CD8-positive, alpha-beta memory T cell (primary cell): ENCODE data around the gene TRA2B. TPM values are rescaled to one million over a fixed set of nuclear protein-coding genes. Genes with fewer than 3 reads are reported as not detected.

Experiments
- CTCF ChIA-PET: fragments of 350-600 bp; sonication (Branson Sonifier 250); formaldehyde crosslinking; loops from one replicate; lab custom pipeline; 2021; ENCODE audit warnings: antibody characterized with exemption; lab: Charles Lee
- POLR2A ChIA-PET: fragments of 350-600 bp; sonication (Branson Sonifier 250); formaldehyde crosslinking; loops from one replicate; lab custom pipeline; 2021; ENCODE audit warnings: antibody characterized with exemption; lab: Charles Lee
- DNase-seq, 5 donors: peaks; one replicate each; pipeline versions ENCODE4 v3.0.0 to v3.0.0-alpha.2; 2020 to 2022; ENCODE audit warnings: mixed read lengths in 1 of 5
- H3K27ac ChIP-seq: one replicate; pipeline ENCODE4 v1.7.0; 2013; ENCODE audit warnings: low read depth, mild to moderate bottlenecking, low read length, moderate library complexity
- H3K27me3 ChIP-seq: 2 replicates; pipeline ENCODE4 v1.7.0; 2013; ENCODE audit warnings: low read length, mild to moderate bottlenecking; ENCODE audit not compliant: insufficient read depth, poor library complexity, severe bottlenecking
- H3K36me3 ChIP-seq: 2 replicates; pipeline ENCODE4 v1.7.0; 2013; ENCODE audit warnings: mild to moderate bottlenecking, low read length, moderate library complexity; ENCODE audit not compliant: insufficient read depth
- H3K4me1 ChIP-seq: 2 replicates; pipeline ENCODE4 v1.7.0; 2013; ENCODE audit warnings: mild to moderate bottlenecking, low read length, moderate library complexity; ENCODE audit not compliant: insufficient read depth
- H3K4me3 ChIP-seq: 2 replicates; pipeline ENCODE4 v1.7.0; 2013; ENCODE audit warnings: mild to moderate bottlenecking, low read length
- H3K9me3 ChIP-seq: 2 replicates; pipeline ENCODE4 v1.7.0; 2013; ENCODE audit warnings: mild to moderate bottlenecking, low read length
- H3K27ac Mint-ChIP-seq, 8 donors: one replicate each; pipeline ENCODE4 v1.8.0; 2020 to 2021; ENCODE audit warnings: mixed read lengths in 8 of 8, mild to moderate bottlenecking in 6 of 8, inconsistent platforms in 3 of 8, moderate library complexity in 3 of 8
- H3K27me3 Mint-ChIP-seq, 2 donors: one replicate each; pipeline ENCODE4 v1.8.0; 2020 to 2021; ENCODE audit warnings: mixed read lengths in 2 of 2, mild to moderate bottlenecking in 1 of 2, moderate library complexity in 1 of 2
- H3K36me3 Mint-ChIP-seq, 3 donors: one replicate each; pipeline ENCODE4 v1.8.0; 2020 to 2021; ENCODE audit warnings: mixed read lengths in 3 of 3, inconsistent platforms in 1 of 3, mild to moderate bottlenecking in 1 of 3
- H3K4me1 Mint-ChIP-seq, 3 donors: one replicate each; pipeline ENCODE4 v1.8.0; 2020 to 2021; ENCODE audit warnings: mixed read lengths in 3 of 3, inconsistent platforms in 1 of 3, mild to moderate bottlenecking in 1 of 3
- H3K4me3 Mint-ChIP-seq, 7 donors: one replicate each; pipeline ENCODE4 v1.8.0; 2020 to 2021; ENCODE audit warnings: mixed read lengths in 7 of 7, mild to moderate bottlenecking in 6 of 7, moderate library complexity in 4 of 7, inconsistent platforms in 2 of 7
- H3K9me3 Mint-ChIP-seq, 5 donors: one replicate each; pipeline ENCODE4 v1.8.0; 2020 to 2022; ENCODE audit warnings: mixed read lengths in 5 of 5, mild to moderate bottlenecking in 3 of 5, moderate library complexity in 2 of 5, inconsistent platforms in 1 of 5
- polyA plus RNA-seq: library from polyadenylated mRNA; unstranded; fragments of 300-500 nt; fragmentation: Illumina TruSeq; gene quantifications from one replicate; pipeline ENCODE4 v1.2.3, GENCODE V29; 2021
- total RNA-seq, 2 experiments: library from RNA; stranded (reverse); gene quantifications; one replicate each; pipeline ENCODE4 v1.2.3, GENCODE V29; 2021

The TRA2B gene
- total and polyA plus RNA-seq, 3 experiments from 2014 or later: 181 to 324 (median 305) TPM

- ChIA-PET POLR2A (no interaction called here), CTCF (no interaction called here)
- Mint-ChIP-seq H3K9me3 (no peaks in the 10 kb centered on the region), H3K27ac (no peak overlapping the region), H3K36me3 (no peaks in the 10 kb centered on the region), H3K27me3 (peaks cover 13 to 23% of the 10 kb centered on the region in 2 donors), H3K4me3 (no peak overlapping the region), H3K4me1 (no peaks in the 10 kb centered on the region)
- Histone ChIP-seq H3K27ac (no peak overlapping the region), H3K27me3 (no peaks in the 10 kb centered on the region), H3K4me3 (no peak overlapping the region), H3K36me3 (no peaks in the 10 kb centered on the region), H3K9me3 (no peaks in the 10 kb centered on the region), H3K4me1 (no peaks in the 10 kb centered on the region)
- no peak for DNase-seq
These were observed 55.9 kb downstream of the TRA2B start for GRCh38 chr3:185881926-185882325.

GRCh38 chr3:185880600-185880999 lies 57.2 kb downstream of the TRA2B start:
- no peak overlapping the region for H3K4me3 ChIP-seq
- H3K36me3 ChIP-seq: no peaks in the 10 kb centered on the region
- H3K27me3 Mint-ChIP-seq: peaks cover 11 to 25% of the 10 kb centered on the region in 2 donors
- ChIA-PET POLR2A (no interaction called here), CTCF (no interaction called here)
- no peaks in the 10 kb centered on the region for H3K9me3 ChIP-seq
- no peak overlapping the region for H3K27ac Mint-ChIP-seq
- no peaks in the 10 kb centered on the region for H3K4me1 ChIP-seq
- no peak overlapping the region for H3K27ac ChIP-seq
- no peaks in the 10 kb centered on the region for H3K4me1 Mint-ChIP-seq
- no peaks in the 10 kb centered on the region for H3K27me3 ChIP-seq
- no peak overlapping the region for H3K4me3 Mint-ChIP-seq
- no peak for DNase-seq
- no peaks in the 10 kb centered on the region for H3K36me3 Mint-ChIP-seq
- H3K9me3 Mint-ChIP-seq: no peaks in the 10 kb centered on the region

- Histone ChIP-seq H3K36me3 (no peaks in the 10 kb centered on the region), H3K4me3 (no peak overlapping the region), H3K9me3 (no peaks in the 10 kb centered on the region), H3K4me1 (no peaks in the 10 kb centered on the region), H3K27me3 (no peaks in the 10 kb centered on the region), H3K27ac (no peak overlapping the region)
- no peak for DNase-seq
- peaks cover 12 to 25% of the 10 kb centered on the region in 2 donors for H3K27me3 Mint-ChIP-seq
- H3K4me1 Mint-ChIP-seq: no peaks in the 10 kb centered on the region
- no peak overlapping the region for H3K27ac Mint-ChIP-seq
- no peaks in the 10 kb centered on the region for H3K36me3 Mint-ChIP-seq
- CTCF ChIA-PET: no interaction called here
- POLR2A ChIA-PET: no interaction called here
- H3K4me3 Mint-ChIP-seq: no peak overlapping the region
- no peaks in the 10 kb centered on the region for H3K9me3 Mint-ChIP-seq
These were observed 58.9 kb downstream of the TRA2B start for GRCh38 chr3:185878920-185879319.

- Histone ChIP-seq H3K27ac (no peak overlapping the region), H3K27me3 (no peaks in the 10 kb centered on the region), H3K36me3 (no peaks in the 10 kb centered on the region), H3K4me3 (no peak overlapping the region), H3K4me1 (no peaks in the 10 kb centered on the region), H3K9me3 (no peaks in the 10 kb centered on the region)
- Mint-ChIP-seq H3K4me3 (no peak overlapping the region), H3K9me3 (no peaks in the 10 kb centered on the region), H3K27ac (no peak overlapping the region), H3K27me3 (peaks cover 6 to 22% of the 10 kb centered on the region in 2 donors), H3K36me3 (no peaks in the 10 kb centered on the region), H3K4me1 (no peaks in the 10 kb centered on the region)
- CTCF ChIA-PET: no interaction called here
- DNase-seq: no peak
- POLR2A ChIA-PET: no interaction called here
These were observed 63.7 kb downstream of the TRA2B start for GRCh38 chr3:185874119-185874518.

- H3K4me3 ChIP-seq: no peak overlapping the region
- no peak for DNase-seq
- Mint-ChIP-seq H3K9me3 (peaks cover 0 to 2% (median 0%) of the 10 kb centered on the region in 5 donors), H3K27me3 (peaks cover 6 to 21% of the 10 kb centered on the region in 2 donors), H3K4me3 (no peak overlapping the region), H3K36me3 (no peaks in the 10 kb centered on the region), H3K4me1 (no peaks in the 10 kb centered on the region), H3K27ac (no peak overlapping the region)
- H3K27ac ChIP-seq: no peak overlapping the region
- no peaks in the 10 kb centered on the region for H3K36me3 ChIP-seq
- H3K9me3 ChIP-seq: no peaks in the 10 kb centered on the region
- ChIA-PET POLR2A (no interaction called here), CTCF (no interaction called here)
- no peaks in the 10 kb centered on the region for H3K27me3 ChIP-seq
- no peaks in the 10 kb centered on the region for H3K4me1 ChIP-seq
These were observed 70.2 kb downstream of the TRA2B start for GRCh38 chr3:185867650-185868049.

GRCh38 chr3:185866995-185867394 lies 70.8 kb downstream of the TRA2B start:
- no peak overlapping the region for H3K27ac Mint-ChIP-seq
- Histone ChIP-seq H3K36me3 (no peaks in the 10 kb centered on the region), H3K4me1 (no peaks in the 10 kb centered on the region), H3K4me3 (no peak overlapping the region), H3K27me3 (no peaks in the 10 kb centered on the region), H3K9me3 (no peaks in the 10 kb centered on the region), H3K27ac (no peak overlapping the region)
- no peaks in the 10 kb centered on the region for H3K4me1 Mint-ChIP-seq
- H3K36me3 Mint-ChIP-seq: no peaks in the 10 kb centered on the region
- H3K9me3 Mint-ChIP-seq: peaks cover 0 to 2% (median 0%) of the 10 kb centered on the region in 5 donors
- H3K4me3 Mint-ChIP-seq: no peak overlapping the region
- POLR2A ChIA-PET: no interaction called here
- H3K27me3 Mint-ChIP-seq: peaks cover 6 to 21% of the 10 kb centered on the region in 2 donors
- CTCF ChIA-PET: no interaction called here
- DNase-seq: no peak

GRCh38 chr3:185866555-185866954 lies 71.3 kb downstream of the TRA2B start:
- Mint-ChIP-seq H3K27ac (no peak overlapping the region), H3K27me3 (peaks cover 6 to 22% of the 10 kb centered on the region in 2 donors), H3K36me3 (no peaks in the 10 kb centered on the region), H3K4me3 (no peak overlapping the region), H3K4me1 (no peaks in the 10 kb centered on the region), H3K9me3 (peaks cover 0 to 2% (median 0%) of the 10 kb centered on the region in 5 donors)
- Histone ChIP-seq H3K27ac (no peak overlapping the region), H3K4me1 (no peaks in the 10 kb centered on the region), H3K27me3 (no peaks in the 10 kb centered on the region), H3K4me3 (no peak overlapping the region), H3K36me3 (no peaks in the 10 kb centered on the region), H3K9me3 (no peaks in the 10 kb centered on the region)
- POLR2A ChIA-PET: no interaction called here
- no peak for DNase-seq
- CTCF ChIA-PET: no interaction called here
